Measurements from ENCODE around the gene GMDS. TPM values are rescaled to one million over a fixed set of nuclear protein-coding genes. Genes with fewer than 3 reads are reported as not detected.

GMDS gene
- total RNA-seq, 8 experiments from 2014 or later = 4.5 to 61.7 (median 6.9) TPM

DNA sequence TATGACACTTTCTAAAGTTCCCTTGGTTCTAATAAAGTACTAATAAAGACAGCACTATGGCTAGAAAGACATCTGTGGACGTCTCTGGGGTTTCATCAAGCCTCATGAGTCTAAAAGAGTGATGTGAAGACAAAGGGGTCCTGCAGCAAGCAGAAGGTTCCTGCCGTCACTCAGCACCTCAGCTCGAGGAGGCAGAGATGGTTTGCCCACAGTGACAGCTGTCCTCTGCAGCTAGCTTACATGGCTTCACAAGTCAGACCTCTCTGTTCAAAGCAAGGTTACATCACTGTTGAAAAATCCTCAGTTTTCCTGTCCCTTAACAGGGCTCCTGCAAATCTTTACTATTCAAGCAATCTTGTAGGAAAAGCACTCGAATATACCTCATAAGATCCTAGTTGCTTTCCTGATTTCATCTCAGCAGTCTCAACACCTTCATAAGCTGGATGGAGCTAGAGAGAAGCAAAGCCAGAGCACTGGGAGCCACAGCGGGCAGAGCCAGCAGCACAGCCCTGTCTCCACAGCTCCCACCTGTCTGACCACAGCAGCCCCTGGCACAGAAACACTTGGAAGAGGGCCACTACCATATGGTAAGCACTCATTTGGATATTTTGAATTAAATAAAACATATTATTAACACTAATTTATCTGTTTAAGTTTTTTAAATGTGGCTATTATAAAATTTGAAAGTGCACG, 202.3 kb downstream of the GMDS start:
- in situ Hi-C loops (cut with MboI; ENCODE audit: low pct_unique_long_range_greater_than_20kb in 2 of 9, low sequenced_read_pairs in 9 of 9, unreplicated experiment in 9 of 9) = no loop called here
- peaks cover 0 to 2% of the 10 kb centered on the region in 2 donors for H3K4me1 ChIP-seq (replicated peaks in 1 of 2)
- no peak overlapping the region for H3K4me3 ChIP-seq
- WGBS, 10 experiments = 20 to 100% (median 75%) methylated on average over 1 to 5 of the region's 6 CpGs
- no peak for ATAC-seq (replicated peaks in 6 of 8)
- no peak overlapping the region for H3K27ac ChIP-seq

DNA sequence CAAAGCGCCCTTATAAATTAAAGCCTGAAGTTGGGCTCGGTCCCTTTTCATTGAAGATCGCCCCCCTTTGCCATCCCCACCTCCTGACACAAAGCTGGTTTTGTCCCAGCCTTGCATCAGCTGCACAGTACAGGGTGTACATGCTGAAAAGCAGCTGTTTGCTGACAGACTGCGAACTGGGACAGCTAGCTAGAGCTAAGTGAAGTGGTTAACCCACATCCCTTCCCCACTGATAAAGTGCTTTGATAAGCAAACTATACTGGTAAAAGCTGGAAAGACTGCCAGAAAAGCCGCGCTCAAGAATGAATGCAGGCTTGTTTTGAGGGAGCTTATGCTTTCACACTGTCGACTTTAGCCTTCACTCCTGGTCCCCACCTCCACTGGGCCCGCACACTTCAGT, 207.3 kb downstream of the GMDS start:
- no peak overlapping the region for H3K4me3 ChIP-seq
- peaks cover 3 to 4% of the 10 kb centered on the region in 2 donors for H3K4me1 ChIP-seq (replicated peaks in 1 of 2)
- in situ Hi-C loops (cut with MboI; ENCODE audit: low pct_unique_long_range_greater_than_20kb in 2 of 9, low sequenced_read_pairs in 9 of 9, unreplicated experiment in 9 of 9) = no loop called here
- no peak overlapping the region for H3K27ac ChIP-seq
- ATAC-seq (replicated peaks in 6 of 8) = peak in 1 of 8 experiments; percentile 50
- WGBS, 10 experiments = 60 to 100% (median 80%) methylated on average over 2 to 7 of the region's 8 CpGs; no CpG with 5 or more reads in 1 of the 10 experiments

GRCh38 chr6:2037237-2037926, 208.0 kb downstream of the GMDS start:
- Histone ChIP-seq H3K4me1 (replicated peaks in 1 of 2) (peaks cover 3 to 4% of the 10 kb centered on the region in 2 donors), H3K27ac (no peak overlapping the region), H3K4me3 (no peak overlapping the region)
- no peak for ATAC-seq (replicated peaks in 6 of 8)
- in situ Hi-C loops (cut with MboI; ENCODE audit: low pct_unique_long_range_greater_than_20kb in 2 of 9, low sequenced_read_pairs in 9 of 9, unreplicated experiment in 9 of 9) = no loop called here
- WGBS, 10 experiments = 78 to 100% (median 93%) methylated on average over 2 to 10 of the region's 10 CpGs; no CpG with 5 or more reads in 1 of the 10 experiments

GRCh38 chr6:2036710-2037023, 208.7 kb downstream of the GMDS start:
- WGBS, 10 experiments = 80 to 100% (median 94%) methylated on average over 2 to 6 of the region's 6 CpGs; no CpG with 5 or more reads in 1 of the 10 experiments
- in situ Hi-C loops (cut with MboI; ENCODE audit: low pct_unique_long_range_greater_than_20kb in 2 of 9, low sequenced_read_pairs in 9 of 9, unreplicated experiment in 9 of 9) = no loop called here
- Histone ChIP-seq H3K27ac (no peak overlapping the region), H3K4me1 (replicated peaks in 1 of 2) (peaks cover 3 to 4% of the 10 kb centered on the region in 2 donors), H3K4me3 (no peak overlapping the region)
- peak in 1 of 8 experiments; percentile 11 for ATAC-seq (replicated peaks in 6 of 8)

DNA sequence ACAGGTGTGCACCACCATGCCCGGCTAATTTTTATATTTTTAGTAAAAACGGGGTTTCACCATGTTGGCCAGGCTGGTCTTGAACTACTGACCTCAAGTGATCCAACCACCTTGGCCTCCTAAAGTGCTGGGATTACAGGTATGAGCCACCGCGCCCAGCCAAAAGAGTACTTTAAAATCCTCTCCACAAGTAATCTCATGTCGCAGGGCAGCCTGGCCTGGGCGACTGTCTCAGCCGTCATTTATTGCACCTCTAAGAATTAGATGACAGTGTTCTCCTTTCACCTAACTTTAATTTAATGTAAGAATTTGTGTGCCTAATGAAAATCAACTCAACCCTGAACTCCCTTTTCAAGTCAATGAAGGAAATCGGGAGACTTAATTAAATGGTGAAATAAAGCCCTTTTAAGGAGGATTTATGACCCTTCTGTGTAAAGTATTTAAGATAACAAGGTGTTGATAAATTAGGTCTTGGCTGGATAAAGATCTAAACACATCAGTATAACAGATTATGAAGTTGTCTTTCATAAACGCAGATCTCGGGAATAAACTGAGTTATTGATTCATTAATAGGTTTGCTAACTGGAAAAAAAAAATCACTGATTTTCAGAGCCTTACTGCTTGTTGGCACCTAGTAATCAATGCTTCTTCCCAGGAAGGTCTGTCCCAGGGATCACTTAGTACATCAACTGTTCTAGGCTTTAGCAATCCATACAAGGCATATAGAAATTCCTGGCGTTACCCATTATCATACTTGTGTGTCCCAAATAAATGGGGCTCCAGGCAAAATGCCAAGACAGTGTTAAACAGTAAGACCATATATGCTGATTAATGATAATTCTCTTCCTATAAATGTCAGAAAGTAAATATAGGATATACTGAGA, 209.3 kb downstream of the GMDS start:
- Histone ChIP-seq H3K4me3 (no peak overlapping the region), H3K27ac (no peak overlapping the region), H3K4me1 (replicated peaks in 1 of 2) (peaks cover 3 to 5% of the 10 kb centered on the region in 2 donors)
- 69 to 100% (median 88%) methylated on average over 3 to 10 of the region's 11 CpGs for WGBS, 10 experiments
- peak in 1 of 8 experiments; percentile 11 for ATAC-seq (replicated peaks in 6 of 8)
- in situ Hi-C loops (cut with MboI; ENCODE audit: low pct_unique_long_range_greater_than_20kb in 2 of 9, low sequenced_read_pairs in 9 of 9, unreplicated experiment in 9 of 9) = no loop called here

DNA sequence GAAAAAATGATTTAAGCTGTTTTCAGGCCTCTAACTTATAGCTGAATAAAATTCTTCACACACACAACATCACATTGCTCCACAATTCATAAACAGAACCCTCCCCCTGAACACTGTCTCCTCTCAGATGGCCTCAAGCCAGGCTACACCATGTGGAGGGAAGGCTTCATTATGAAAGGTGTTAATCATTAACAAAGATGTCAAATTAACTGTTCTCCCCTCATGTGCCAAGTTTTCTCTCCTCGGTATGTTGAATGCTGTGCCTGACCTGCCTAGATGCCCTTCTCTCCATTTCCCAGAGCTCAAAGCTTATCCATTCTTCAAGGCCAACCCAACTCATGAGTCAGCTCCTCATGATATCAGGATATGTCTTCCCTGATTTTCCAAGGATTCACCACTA, 210.4 kb downstream of the GMDS start:
- WGBS, 10 experiments = 0 to 75% (median 20%) methylated on average over 1 of the region's 1 CpG; no CpG with 5 or more reads in 2 of the 10 experiments
- in situ Hi-C loops (cut with MboI; ENCODE audit: low pct_unique_long_range_greater_than_20kb in 2 of 9, low sequenced_read_pairs in 9 of 9, unreplicated experiment in 9 of 9) = no loop called here
- no peak for ATAC-seq (replicated peaks in 6 of 8)

DNA sequence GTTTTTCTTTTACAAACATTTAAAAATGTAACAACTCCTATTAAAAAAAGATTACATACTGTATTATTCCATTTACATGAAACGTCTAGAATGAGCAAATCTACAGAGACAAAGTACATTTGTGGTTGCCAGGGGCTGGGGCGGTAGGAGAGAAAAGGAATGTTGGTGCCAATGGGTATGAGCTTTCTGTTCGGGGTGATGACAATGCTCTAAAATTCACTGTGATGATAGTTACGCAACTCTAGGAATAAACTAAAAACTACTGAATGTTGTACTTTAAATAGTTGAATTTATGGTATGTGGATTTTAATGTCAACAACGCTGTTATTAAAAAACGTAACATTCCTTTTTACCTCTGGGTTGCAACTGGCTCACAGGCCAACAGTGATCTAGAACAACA, 211.1 kb downstream of the GMDS start:
- WGBS, 10 experiments = 52 to 96% (median 84%) methylated on average over 1 to 6 of the region's 6 CpGs
- no peak for ATAC-seq (replicated peaks in 6 of 8)
- H3K4me1 ChIP-seq (replicated peaks in 1 of 2) = peaks cover 3 to 6% of the 10 kb centered on the region in 2 donors
- no peak overlapping the region for H3K4me3 ChIP-seq
- in situ Hi-C loops (cut with MboI; ENCODE audit: low pct_unique_long_range_greater_than_20kb in 2 of 9, low sequenced_read_pairs in 9 of 9, unreplicated experiment in 9 of 9) = no loop called here
- H3K27ac ChIP-seq = no peak overlapping the region

More for the DNA sequence above, 210.4 kb downstream of the GMDS start:
- no peak overlapping the region for H3K4me3 ChIP-seq
- H3K27ac ChIP-seq = no peak overlapping the region
- peaks cover 3 to 6% of the 10 kb centered on the region in 2 donors for H3K4me1 ChIP-seq (replicated peaks in 1 of 2)

DNA sequence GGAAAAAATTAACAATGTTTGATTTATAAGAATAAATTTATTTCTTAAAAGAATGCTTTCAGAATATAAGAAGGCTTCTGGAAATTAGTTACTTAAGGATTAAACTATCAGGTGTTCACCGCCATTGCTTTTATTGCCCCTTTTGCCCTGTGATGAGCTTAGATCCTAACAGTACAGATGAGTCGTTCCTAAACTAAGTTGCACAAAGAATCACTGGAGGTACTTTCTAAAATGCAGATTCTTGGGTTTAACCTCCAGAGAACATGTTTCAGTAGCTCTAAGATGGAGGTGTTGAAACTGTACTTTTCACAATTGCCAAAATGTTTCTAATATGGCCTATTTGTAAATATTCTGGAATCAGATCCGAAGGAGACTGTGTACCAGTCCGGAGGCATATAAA, 211.9 kb downstream of the GMDS start:
- ATAC-seq (replicated peaks in 6 of 8) = no peak
- in situ Hi-C loops (cut with MboI; ENCODE audit: low pct_unique_long_range_greater_than_20kb in 2 of 9, low sequenced_read_pairs in 9 of 9, unreplicated experiment in 9 of 9) = no loop called here
- WGBS, 10 experiments = 77 to 100% (median 94%) methylated on average over 2 to 4 of the region's 4 CpGs; no CpG with 5 or more reads in 1 of the 10 experiments
- Histone ChIP-seq H3K4me1 (replicated peaks in 1 of 2) (peaks cover 3 to 6% of the 10 kb centered on the region in 2 donors), H3K4me3 (no peak overlapping the region), H3K27ac (no peak overlapping the region)

- WGBS, 10 experiments = 0 to 91% (median 69%) methylated on average over 2 to 7 of the region's 7 CpGs
- no peak overlapping the region for H3K4me3 ChIP-seq
- H3K27ac ChIP-seq = no peak overlapping the region
- in situ Hi-C loops (cut with MboI; ENCODE audit: low pct_unique_long_range_greater_than_20kb in 2 of 9, low sequenced_read_pairs in 9 of 9, unreplicated experiment in 9 of 9) = no loop called here
- peak in 3 of 8 experiments; percentile 92 to 94 (median 92) for ATAC-seq (replicated peaks in 6 of 8)
- H3K4me1 ChIP-seq (replicated peaks in 1 of 2) = peaks cover 2 to 5% of the 10 kb centered on the region in 2 donors
These were observed 214.6 kb downstream of the GMDS start for GRCh38 chr6:2030682-2031244.

DNA sequence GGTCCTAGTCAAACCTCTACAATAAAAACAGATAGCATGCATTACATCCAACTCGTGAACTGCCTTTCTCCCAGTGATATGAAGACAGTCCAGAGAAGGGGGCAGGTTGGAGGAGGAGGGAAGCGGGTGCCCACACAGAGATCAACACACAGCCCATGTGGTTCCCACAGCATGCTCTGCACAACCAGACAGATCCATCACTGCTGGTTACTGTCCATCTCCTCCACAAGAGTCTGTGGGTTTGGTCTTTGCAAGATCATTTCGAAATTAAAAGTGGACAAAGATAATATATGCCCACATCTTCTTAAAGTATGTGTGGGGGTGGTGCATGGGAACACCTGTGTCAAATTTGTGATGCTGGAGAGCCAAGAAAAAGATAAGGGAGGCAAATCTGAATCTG, 215.5 kb downstream of the GMDS start:
- Histone ChIP-seq H3K4me1 (replicated peaks in 1 of 2) (peaks cover 2 to 8% of the 10 kb centered on the region in 2 donors), H3K27ac (no peak overlapping the region), H3K4me3 (no peak overlapping the region)
- ATAC-seq (replicated peaks in 6 of 8) = no peak
- in situ Hi-C loops (cut with MboI; ENCODE audit: low pct_unique_long_range_greater_than_20kb in 2 of 9, low sequenced_read_pairs in 9 of 9, unreplicated experiment in 9 of 9) = no loop called here
- 20 to 100% (median 100%) methylated on average over 1 to 3 of the region's 3 CpGs; no CpG with 5 or more reads in 5 of the 10 experiments for WGBS, 10 experiments

DNA sequence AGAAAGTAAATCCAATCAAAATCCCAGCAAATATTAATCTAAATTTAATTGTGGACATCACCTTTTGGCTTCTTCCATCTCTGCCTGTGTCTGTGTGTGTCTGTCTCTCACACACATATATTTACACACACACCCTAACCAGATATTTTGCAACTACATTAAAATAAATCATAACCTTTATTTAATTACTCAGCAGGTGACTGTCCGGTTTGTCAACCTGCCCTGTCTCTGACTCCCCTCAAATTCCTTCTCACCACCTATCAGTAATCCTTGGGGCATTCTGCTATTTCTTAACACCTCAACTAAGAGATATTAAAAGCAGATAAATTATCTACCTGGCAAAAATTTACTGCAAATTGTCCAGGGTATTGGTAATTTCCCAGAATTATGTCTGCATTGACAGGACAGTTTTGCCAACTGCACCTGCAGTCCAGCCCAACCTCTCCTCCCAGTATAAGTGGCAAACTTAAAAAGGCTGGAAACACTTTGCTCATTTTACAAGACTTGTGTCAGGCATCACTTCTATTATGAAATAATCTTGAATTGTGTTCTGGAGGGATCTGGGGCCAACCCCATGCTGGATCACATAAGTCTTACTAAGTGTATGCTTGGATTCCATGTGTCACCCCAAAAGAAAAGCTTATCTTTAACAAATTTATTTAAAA, 216.1 kb downstream of the GMDS start:
- no peak overlapping the region for H3K27ac ChIP-seq
- in situ Hi-C loops (cut with MboI; ENCODE audit: low pct_unique_long_range_greater_than_20kb in 2 of 9, low sequenced_read_pairs in 9 of 9, unreplicated experiment in 9 of 9) = no loop called here
- WGBS, 10 experiments = 33 to 100% (median 88%) methylated on average over 1 of the region's 1 CpG; no CpG with 5 or more reads in 2 of the 10 experiments
- no peak overlapping the region for H3K4me3 ChIP-seq
- H3K4me1 ChIP-seq (replicated peaks in 1 of 2) = peaks cover 2 to 8% of the 10 kb centered on the region in 2 donors
- no peak for ATAC-seq (replicated peaks in 6 of 8)

DNA sequence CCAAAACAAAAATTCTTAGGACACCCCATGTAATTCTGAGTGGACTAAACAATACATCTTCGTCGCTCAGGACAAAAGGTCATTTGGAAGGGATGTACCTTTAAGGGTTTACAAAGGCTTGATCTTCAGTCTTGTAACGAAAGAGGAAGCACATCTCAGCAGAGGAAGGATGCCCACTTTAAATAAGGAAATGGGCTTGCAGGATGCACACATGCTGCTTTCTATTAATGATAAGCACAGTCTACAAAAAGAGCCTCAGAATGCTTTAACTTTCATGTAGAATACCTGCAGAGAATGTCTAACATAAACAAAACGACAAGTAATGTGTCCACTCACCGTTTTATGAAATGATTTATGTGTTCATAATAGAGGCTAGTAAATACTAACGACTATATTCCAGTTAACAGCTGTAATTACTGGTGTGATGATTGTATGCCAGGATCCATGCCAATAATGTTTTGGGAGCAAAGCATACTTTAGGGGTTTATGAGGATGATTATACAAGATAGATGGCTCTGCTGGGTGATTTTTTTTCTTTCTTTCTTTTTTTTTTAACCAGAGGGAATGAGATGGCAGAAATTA, 216.9 kb downstream of the GMDS start:
- Histone ChIP-seq H3K27ac (no peak overlapping the region), H3K4me1 (replicated peaks in 1 of 2) (peaks cover 2 to 8% of the 10 kb centered on the region in 2 donors), H3K4me3 (no peak overlapping the region)
- ATAC-seq (replicated peaks in 6 of 8) = no peak
- in situ Hi-C loops (cut with MboI; ENCODE audit: low pct_unique_long_range_greater_than_20kb in 2 of 9, low sequenced_read_pairs in 9 of 9, unreplicated experiment in 9 of 9) = no loop called here
- 0 to 67% (median 40%) methylated on average over 2 to 6 of the region's 6 CpGs for whole genome bisulfite sequencing, 10 experiments

All from motor neuron (in vitro differentiated cells).